Activated naive CD8-positive, alpha-beta T cell treated with anti-CD3 and anti-CD28 coated beads, Interleukin-2, amount 50 U/mL, for 24 hours (primary cell): ENCODE results near the gene C8G.
A peak's percentile ranks its signal among the peaks of the same experiment; 100 is the strongest.

Experiments used
- ATAC-seq: fragments of 150-1000 bp; cut with Tn5 transposase; one replicate; pipeline ENCODE4 v1.10.0; 2021
- DNase-seq: peaks from one replicate; pipeline ENCODE4 v3.0.0; 2021
- H3K27ac Mint-ChIP-seq: one replicate; pipeline ENCODE4 v1.8.0; 2021; ENCODE audit warnings: mild to moderate bottlenecking, mixed read lengths
- H3K27me3 Mint-ChIP-seq: one replicate; pipeline ENCODE4 v1.8.0; 2021; ENCODE audit warnings: mixed read lengths
- H3K36me3 Mint-ChIP-seq: one replicate; pipeline ENCODE4 v1.8.0; 2021; ENCODE audit warnings: low read depth, mixed read lengths
- H3K4me1 Mint-ChIP-seq: one replicate; pipeline ENCODE4 v1.8.0; 2021; ENCODE audit warnings: mixed read lengths
- H3K4me3 Mint-ChIP-seq: one replicate; pipeline ENCODE4 v1.8.0; 2021; ENCODE audit warnings: mild to moderate bottlenecking, moderate library complexity, mixed read lengths
- H3K9me3 Mint-ChIP-seq: one replicate; pipeline ENCODE4 v1.8.0; 2021; ENCODE audit warnings: mixed read lengths

C8G gene

DNA sequence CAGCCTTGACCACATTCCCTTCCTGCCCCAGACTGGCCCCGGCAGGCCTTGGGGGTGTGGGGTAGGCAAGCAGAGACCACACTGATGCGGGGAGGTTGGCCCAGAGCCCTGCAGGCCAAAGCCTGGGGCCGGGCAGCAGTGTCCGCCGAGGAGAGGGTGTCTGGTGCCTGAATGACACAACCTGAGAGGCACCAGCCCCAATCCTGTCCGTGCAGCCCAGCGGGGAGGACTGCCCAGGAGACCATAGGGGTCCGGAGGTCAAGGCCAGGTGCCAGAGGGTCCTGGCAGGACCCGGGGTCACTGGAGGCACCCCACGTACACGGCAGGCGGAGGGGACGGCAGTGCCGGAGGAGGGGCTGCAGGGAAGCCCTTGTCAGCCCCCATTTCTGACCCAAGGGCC is 26.7 kb downstream of the C8G start:
- H3K4me3 Mint-ChIP-seq: no peak overlapping the region
- no peaks in the 10 kb centered on the region for H3K9me3 Mint-ChIP-seq
- H3K36me3 Mint-ChIP-seq: no peaks in the 10 kb centered on the region
- H3K27me3 Mint-ChIP-seq: peaks cover 2% of the 10 kb centered on the region
- DNase-seq: no peak
- no peak for ATAC-seq
- peaks cover 15% of the 10 kb centered on the region for H3K4me1 Mint-ChIP-seq
- H3K27ac Mint-ChIP-seq: no peak overlapping the region

- Mint-ChIP-seq H3K27ac (no peak overlapping the region), H3K27me3 (peaks cover 2% of the 10 kb centered on the region), H3K4me3 (no peak overlapping the region), H3K36me3 (no peaks in the 10 kb centered on the region), H3K9me3 (no peaks in the 10 kb centered on the region), H3K4me1 (peaks cover 15% of the 10 kb centered on the region)
- DNase-seq (no peak), ATAC-seq (no peak)
Observed at GRCh38 chr9:136972335-136972734, 27.3 kb downstream of the C8G start.

GRCh38 chr9:136972743-136973142 is 27.7 kb downstream of the C8G start:
- H3K4me1 Mint-ChIP-seq: peaks cover 15% of the 10 kb centered on the region
- H3K9me3 Mint-ChIP-seq: no peaks in the 10 kb centered on the region
- no peak overlapping the region for H3K27ac Mint-ChIP-seq
- H3K27me3 Mint-ChIP-seq: peaks cover 2% of the 10 kb centered on the region
- no peak for ATAC-seq
- no peak for DNase-seq
- H3K36me3 Mint-ChIP-seq: no peaks in the 10 kb centered on the region
- no peak overlapping the region for H3K4me3 Mint-ChIP-seq

DNA sequence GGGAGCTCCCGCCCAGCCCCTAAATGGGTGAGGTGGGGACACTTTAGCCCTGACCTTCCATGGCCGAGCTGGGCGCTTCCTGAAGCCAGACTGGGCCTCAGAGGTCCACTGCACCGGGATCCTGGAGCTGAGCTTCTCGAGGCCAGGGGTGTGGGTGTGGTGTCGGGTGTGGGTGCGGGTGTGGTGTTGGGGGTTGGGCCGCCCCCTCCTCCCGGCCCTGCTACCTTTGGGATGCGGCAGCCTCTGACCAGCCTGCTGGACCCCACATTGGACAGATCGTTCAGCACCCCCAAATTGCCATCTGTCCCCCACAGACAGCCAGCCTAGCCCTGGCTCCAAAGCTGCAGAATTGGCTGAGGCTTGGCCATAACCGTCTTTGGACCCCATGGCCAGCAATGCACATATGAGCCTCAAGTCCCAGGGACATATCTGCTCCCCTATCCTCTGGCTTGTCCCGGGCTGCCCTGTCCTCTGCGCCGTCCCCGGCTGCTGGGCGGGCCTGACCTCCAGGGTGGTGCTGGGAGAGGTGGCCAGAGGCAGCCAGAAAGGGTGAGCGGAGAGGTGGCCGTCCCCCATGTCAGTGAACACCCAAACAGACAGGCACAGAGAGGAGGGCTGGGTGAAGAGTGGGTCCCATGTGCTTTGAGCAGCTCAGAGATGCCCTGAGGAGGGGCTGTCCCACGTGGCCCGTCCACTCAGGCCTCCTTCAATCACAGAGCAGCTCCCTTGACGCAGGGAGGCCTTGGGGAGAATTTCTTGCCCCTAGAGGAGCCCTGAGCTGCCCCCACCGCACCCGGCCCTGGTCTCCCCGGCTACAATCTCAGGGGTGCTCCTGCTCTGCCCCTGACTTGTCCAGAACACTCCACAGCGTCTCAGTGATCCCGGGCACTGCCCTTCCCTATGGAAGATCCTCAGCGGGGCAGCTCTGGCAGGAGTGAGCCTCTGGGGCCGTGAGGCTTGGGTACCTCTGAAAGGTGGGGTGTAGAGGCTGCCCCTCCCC is 28.9 kb downstream of the C8G start:
- DNase-seq (no peak), ATAC-seq (no peak)
- H3K27me3 Mint-ChIP-seq: peaks cover 2% of the 10 kb centered on the region
- H3K4me1 Mint-ChIP-seq: peaks cover 15% of the 10 kb centered on the region
- H3K36me3 Mint-ChIP-seq: no peaks in the 10 kb centered on the region
- H3K27ac Mint-ChIP-seq: no peak overlapping the region
- no peaks in the 10 kb centered on the region for H3K9me3 Mint-ChIP-seq
- no peak overlapping the region for H3K4me3 Mint-ChIP-seq

DNA sequence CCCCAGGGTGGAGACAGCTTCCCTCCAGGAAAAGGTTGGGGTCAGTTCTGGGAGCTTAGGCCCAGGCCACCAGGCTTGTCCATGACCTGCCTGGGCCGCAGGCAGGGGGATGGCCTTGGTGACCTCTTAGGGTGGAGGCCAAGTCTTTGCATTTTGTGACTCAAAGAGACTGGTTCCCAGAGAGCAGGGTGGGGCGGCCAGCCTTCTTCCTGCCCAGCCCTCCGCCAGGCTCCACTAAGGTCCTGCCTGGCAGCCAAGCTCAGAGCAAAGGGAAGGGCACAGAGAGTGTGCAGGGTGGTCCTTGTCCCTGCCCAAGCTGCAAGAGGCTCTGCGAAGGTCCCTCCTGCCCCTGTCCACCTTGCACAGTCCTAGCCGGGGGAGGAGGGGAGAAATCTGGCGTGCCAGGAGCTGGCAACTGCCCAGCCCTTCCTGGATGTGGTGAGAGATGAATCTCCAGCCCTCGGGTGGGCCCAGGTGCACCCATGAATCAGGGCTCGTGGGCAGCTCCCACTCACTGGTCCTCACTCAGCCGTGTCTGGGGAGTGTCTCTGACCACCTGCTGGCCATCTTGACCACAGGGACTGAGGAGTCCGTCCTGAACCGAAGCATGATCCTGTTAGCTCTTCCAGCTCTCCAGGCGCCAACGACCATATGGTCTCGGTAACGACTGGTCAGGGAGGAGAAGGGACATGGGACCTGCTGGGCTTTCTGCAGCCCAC is 29.9 kb downstream of the C8G start:
- Mint-ChIP-seq H3K27me3 (peaks cover 2% of the 10 kb centered on the region), H3K36me3 (no peaks in the 10 kb centered on the region), H3K9me3 (no peaks in the 10 kb centered on the region), H3K4me3 (peak overlapping the region; percentile 24), H3K4me1 (peaks cover 15% of the 10 kb centered on the region), H3K27ac (no peak overlapping the region)
- DNase-seq (no peak), ATAC-seq (no peak)

DNA sequence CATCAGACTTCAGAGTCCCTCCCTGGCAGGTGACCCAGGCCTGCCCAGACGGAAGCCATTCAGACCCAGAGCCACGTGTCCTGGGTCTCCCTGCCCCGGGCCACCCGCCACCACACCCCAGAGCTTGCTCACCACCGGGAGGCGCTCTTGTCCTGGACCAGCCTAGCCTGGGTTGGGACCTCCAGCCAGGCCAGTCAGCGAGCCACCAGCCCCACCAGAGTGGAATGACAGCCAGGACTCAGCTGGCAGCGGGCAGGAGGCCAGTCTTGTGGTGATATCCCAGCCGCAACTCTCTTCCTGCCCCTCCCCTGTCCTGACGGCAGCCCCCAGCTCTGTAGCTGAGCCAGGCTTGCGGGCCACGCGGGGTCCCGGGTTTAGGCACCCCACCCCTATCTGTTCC is 30.6 kb downstream of the C8G start:
- Mint-ChIP-seq H3K4me3 (peak overlapping the region; percentile 24), H3K27me3 (peaks cover 4% of the 10 kb centered on the region), H3K4me1 (peaks cover 15% of the 10 kb centered on the region), H3K27ac (no peak overlapping the region), H3K9me3 (no peaks in the 10 kb centered on the region), H3K36me3 (no peaks in the 10 kb centered on the region)
- DNase-seq: peak; percentile 57
- no peak for ATAC-seq

DNA sequence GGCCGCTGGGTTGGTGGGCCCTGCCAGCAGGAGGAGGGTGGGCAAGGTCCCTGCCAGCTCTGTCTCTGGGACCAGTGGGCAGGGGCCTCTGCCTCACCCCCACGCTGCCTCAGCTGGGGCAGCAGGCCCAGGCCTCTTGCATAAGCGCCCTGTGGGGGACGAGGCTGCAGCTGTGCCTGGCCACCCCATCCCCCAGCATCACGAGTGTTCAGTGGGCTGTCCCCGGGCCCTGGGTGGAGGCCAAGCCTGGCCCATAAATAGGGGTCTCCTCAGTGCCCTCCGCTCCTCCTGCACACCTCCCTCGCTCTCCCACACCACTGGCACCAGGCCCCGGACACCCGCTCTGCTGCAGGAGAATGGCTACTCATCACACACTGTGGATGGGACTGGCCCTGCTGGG is 32.2 kb downstream of the C8G start, which contains the start of gene PTGDS:
Gene PTGDS, plus strand, starts transcription at position 282 of the 400 bp plus-strand sequence. Its CDS starts 75 bp downstream, at position 357.
- ATAC-seq (no peak), DNase-seq (no peak)
- Mint-ChIP-seq H3K36me3 (no peaks in the 10 kb centered on the region), H3K27ac (no peak within 1 kb of the TSS), H3K9me3 (no peaks in the 10 kb centered on the region), H3K27me3 (peaks cover 7% of the 10 kb centered on the region), H3K4me1 (peaks cover 15% of the 10 kb centered on the region), H3K4me3 (no peak within 1 kb of the TSS)

DNA sequence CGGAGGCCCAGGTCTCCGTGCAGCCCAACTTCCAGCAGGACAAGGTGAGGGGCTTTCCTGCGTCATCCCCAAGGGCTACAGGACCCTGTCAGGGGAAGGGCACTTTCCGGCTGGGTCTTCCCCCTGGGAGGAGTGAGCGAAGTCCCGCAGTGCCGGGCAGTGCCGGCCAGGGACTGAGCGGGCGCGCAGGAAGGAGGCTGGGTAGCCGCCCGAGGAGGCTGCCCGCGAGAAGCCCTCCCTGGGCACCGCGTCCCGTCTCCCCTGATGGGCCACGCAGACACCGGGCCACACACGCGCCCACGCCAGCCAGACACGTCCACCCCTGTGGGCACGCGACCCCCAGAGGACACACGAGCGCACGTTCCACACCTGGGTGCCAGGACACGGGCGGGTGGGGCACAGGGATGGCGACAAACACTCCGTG is 32.6 kb downstream of the C8G start:
- Mint-ChIP-seq H3K9me3 (no peaks in the 10 kb centered on the region), H3K27me3 (peaks cover 7% of the 10 kb centered on the region), H3K36me3 (no peaks in the 10 kb centered on the region), H3K4me3 (no peak overlapping the region), H3K27ac (no peak overlapping the region), H3K4me1 (peaks cover 15% of the 10 kb centered on the region)
- ATAC-seq (no peak), DNase-seq (no peak)

DNA sequence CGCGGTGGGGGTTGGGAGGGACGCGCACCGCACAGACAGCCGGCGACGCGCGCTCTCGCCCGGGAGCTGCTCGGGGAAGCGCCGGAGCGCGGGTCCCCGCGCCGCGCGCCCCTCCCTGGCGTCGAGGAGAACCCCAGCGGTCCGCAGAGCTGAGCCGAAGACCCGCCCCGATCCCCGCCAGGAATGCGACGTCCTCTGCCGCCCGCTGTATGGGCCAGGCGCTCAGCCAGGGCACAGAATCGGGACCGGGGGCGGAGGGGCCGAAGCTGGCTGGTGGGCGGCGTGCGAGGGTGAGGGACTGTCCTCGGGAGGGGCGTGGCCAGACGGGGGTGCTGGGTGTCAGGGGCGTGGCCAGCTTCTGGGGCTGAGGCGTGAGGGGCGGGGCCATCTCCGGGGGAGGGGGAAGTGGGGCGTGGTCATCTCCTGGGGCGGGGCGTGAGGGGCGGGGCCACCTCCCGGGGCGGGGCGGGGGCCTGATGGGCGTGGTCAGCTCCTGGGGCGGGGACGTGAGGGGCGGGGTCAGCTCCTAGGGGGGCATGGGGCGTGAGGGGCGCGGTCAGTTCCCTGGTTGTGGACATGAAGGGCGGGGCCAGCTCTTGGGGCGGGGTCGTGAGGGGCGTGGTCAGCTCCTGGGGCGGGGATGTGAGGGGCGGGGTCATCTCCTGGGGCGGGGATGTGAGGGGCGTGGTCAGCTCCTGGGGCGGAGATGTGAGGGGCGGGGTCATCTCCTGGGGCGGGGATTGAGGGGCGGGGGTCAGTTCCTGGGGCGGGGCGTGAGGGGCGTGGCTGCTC is 33.2 kb downstream of the C8G start:
- H3K4me3 Mint-ChIP-seq: no peak overlapping the region
- H3K36me3 Mint-ChIP-seq: no peaks in the 10 kb centered on the region
- peaks cover 11% of the 10 kb centered on the region for H3K27me3 Mint-ChIP-seq
- ATAC-seq (peak; percentile 9), DNase-seq (peak; percentile 67)
- H3K4me1 Mint-ChIP-seq: peaks cover 15% of the 10 kb centered on the region
- H3K9me3 Mint-ChIP-seq: no peaks in the 10 kb centered on the region
- no peak overlapping the region for H3K27ac Mint-ChIP-seq

DNA sequence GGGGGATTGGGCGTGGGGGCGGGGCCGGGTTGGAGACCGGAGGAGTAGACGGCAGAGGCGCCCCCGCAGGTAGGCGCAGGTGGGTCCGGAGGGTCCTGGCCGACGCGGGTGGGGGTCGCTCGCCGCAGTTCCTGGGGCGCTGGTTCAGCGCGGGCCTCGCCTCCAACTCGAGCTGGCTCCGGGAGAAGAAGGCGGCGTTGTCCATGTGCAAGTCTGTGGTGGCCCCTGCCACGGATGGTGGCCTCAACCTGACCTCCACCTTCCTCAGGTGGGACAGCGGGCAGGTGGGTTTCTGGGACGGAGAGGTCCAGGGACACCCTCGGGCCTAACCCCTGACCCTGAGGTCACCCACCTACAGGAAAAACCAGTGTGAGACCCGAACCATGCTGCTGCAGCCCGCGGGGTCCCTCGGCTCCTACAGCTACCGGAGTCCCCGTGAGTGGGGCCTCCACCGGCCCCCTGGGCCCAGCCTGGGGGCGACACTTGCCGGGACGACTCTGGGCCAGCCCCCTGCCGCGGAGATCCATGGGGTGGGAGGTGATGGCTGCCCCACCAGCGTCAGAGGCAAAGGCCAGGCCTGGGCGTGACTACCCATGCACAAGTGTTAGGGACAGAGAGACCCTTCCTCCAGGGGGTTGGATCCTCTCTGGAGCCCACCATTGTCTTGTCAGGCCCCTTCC is 34.0 kb downstream of the C8G start:
- Mint-ChIP-seq H3K27me3 (peaks cover 16% of the 10 kb centered on the region), H3K9me3 (no peaks in the 10 kb centered on the region), H3K4me1 (peaks cover 17% of the 10 kb centered on the region), H3K36me3 (no peaks in the 10 kb centered on the region), H3K4me3 (no peak overlapping the region), H3K27ac (no peak overlapping the region)
- DNase-seq: no peak
- ATAC-seq: no peak

GRCh38 chr9:136979769-136980587 is 34.9 kb downstream of the C8G start:
- ATAC-seq (no peak), DNase-seq (no peak)
- H3K27me3 Mint-ChIP-seq: peaks cover 19% of the 10 kb centered on the region
- H3K4me1 Mint-ChIP-seq: peaks cover 15% of the 10 kb centered on the region
- H3K27ac Mint-ChIP-seq: no peak overlapping the region
- H3K4me3 Mint-ChIP-seq: no peak overlapping the region
- no peaks in the 10 kb centered on the region for H3K36me3 Mint-ChIP-seq
- no peaks in the 10 kb centered on the region for H3K9me3 Mint-ChIP-seq

DNA sequence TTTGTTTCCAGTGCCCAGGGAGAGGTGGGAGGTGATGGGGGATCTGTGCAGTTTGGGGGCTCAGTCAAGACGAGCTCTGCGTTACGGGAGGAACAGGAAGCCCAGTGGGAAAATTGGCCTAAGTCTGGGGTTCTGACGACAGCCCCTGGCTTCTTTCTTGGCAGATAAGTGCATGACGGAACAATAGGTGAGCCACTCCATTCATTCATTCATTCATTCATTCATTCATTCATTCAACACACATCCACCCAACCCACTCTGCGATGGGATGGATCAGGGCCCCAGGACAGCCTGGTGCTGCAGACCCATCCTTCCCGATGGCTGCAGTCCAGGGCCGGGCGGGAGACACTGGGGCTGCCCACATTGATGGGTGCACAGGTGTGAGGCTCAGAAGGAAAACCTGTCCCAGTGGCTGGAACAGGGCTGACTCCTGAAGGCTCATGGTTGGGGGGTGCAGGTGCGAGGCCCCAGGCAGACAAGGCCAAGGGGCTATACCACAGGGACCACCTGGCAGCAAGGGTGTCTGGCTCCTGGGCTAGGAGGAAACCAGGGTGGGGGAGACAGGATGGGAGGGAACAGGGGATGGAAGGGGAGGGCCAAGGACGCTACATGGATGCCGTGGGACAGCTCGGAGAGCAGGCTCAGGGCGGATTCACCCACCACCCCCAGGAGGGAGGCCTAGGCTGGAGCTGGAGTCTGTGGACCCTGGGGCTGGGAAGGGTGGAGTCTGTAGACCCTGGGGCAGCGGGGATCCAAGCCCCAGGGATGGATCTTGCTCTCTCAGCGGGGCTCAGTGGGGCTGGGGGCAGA is 35.8 kb downstream of the C8G start:
- Mint-ChIP-seq H3K4me1 (peaks cover 7% of the 10 kb centered on the region), H3K27ac (no peak overlapping the region), H3K36me3 (no peaks in the 10 kb centered on the region), H3K4me3 (no peak overlapping the region), H3K9me3 (no peaks in the 10 kb centered on the region), H3K27me3 (peaks cover 19% of the 10 kb centered on the region)
- DNase-seq (no peak), ATAC-seq (no peak)
